Stimulated activated CD8-positive, alpha-beta memory T cell treated with anti-CD3 and anti-CD28 coated beads, Interleukin-15, amount 100 ng/mL, for 48 hours (primary cell): ENCODE data around the gene ALDH5A1.
"Not testable (repeated sequence)": the region's sequence is repeated elsewhere in the genome, so short reads cannot be mapped to it uniquely, and the experiment has no call there.

ENCODE experiments used
- DNase-seq, 2 donors: peaks; one replicate each; pipeline ENCODE4 v3.0.0-alpha.2; 2020; ENCODE audit warnings: low read depth in 2 of 2

The ALDH5A1 gene

DNA sequence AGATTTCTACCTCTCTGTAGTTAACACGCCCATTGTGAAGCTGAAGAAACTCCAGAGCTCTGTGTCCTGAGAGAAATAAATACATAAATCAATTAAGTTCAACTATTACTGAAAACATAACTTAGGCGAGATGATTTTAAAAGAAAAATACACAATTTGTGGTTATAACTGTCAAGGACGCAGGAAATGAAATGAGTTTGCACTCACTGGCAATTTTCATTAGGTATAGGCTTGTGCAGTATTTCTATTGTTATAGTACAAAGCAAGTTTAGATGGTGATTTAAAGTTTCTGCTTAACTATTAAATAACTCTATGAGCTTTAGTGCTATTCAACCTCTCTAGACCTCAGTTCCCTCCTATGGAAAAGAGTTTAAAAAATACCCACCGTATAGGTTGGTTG, 8.7 kb upstream of the ALDH5A1 start:
- no peak for DNase-seq

DNA sequence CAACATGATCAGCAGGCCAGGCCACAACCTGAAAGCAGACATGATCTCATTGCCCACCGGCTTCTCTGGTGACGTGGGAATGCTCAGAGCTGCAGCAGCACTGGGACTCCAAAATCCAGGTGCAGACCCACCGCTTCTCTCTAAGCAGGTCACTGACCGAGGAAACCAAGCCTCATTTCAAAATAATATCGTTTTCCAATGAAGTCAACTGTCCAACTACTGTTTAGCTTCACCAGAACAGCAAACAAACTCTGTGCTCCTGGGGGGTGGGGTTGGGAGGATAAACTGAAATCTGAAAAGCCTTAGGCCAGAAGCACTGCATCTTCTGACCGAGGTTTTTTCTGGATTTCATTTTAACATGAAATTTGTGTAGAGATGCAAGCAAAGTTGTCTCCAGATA, 5.3 kb upstream of the ALDH5A1 start, which contains the start of gene GPLD1:
Gene GPLD1, minus strand, starts transcription at position 109 of the 400 bp plus-strand sequence. Its CDS starts 67 bp downstream, at position 42.
- no peak for DNase-seq

DNA sequence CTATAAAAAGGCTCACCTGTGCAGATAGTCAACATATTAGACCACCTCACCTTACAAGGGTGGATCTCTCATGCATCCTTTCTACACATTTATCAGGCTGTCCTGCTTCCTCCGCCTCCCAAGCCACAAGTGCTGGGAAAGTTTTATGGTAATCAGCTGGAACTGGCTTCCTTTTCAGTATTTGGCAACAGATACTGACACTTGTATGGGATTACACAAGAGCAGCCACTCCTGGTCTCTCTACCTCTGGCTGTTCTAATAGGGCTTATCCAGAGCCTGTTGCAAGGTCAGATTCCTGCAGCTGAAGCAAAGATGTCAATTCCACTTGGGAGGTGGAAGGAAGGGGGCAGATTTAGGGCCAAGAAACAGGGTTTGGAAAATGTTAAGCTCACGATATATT, 4.9 kb upstream of the ALDH5A1 start:
- no peak for DNase-seq

DNA sequence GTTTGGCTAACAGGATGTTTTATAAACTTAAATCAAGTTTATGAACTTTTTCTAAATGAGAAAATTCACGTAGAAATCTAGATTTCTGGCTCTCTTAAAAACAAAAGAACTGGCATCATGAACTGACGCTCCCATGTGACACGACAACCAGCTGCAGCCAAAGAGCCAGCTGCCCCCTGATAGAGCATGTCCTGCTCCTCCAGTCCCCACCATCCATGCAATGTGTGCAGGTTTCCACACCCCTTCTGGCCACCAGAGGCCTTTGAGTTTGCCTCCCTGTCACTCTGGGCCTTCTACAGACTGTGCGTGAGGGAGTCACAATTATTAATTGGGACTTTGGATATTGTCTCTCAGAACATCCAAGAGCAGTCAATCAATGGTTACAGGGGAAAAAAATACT, 3.8 kb upstream of the ALDH5A1 start:
- DNase-seq, result no peak

DNA sequence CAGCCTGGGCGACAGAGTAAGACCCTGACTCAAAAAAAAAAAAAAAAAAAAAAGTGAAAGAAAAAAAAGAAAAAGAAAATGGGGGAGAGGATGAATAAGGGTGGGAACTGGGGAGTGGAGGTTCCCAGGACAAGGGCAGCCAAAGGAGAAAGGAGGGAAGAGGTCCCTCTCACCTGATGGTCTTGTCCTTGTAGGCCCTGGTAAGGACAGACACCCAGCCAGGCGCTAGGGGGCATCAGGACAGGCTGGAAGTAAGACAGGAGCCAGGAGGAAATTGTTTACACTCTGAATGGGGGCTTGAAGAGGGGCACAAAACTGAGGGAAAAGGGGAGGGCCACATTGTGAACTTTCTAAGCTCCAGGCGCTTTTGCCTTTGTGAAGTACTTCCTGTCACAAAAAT, 2.3 kb upstream of the ALDH5A1 start:
- no peak for DNase-seq

DNA sequence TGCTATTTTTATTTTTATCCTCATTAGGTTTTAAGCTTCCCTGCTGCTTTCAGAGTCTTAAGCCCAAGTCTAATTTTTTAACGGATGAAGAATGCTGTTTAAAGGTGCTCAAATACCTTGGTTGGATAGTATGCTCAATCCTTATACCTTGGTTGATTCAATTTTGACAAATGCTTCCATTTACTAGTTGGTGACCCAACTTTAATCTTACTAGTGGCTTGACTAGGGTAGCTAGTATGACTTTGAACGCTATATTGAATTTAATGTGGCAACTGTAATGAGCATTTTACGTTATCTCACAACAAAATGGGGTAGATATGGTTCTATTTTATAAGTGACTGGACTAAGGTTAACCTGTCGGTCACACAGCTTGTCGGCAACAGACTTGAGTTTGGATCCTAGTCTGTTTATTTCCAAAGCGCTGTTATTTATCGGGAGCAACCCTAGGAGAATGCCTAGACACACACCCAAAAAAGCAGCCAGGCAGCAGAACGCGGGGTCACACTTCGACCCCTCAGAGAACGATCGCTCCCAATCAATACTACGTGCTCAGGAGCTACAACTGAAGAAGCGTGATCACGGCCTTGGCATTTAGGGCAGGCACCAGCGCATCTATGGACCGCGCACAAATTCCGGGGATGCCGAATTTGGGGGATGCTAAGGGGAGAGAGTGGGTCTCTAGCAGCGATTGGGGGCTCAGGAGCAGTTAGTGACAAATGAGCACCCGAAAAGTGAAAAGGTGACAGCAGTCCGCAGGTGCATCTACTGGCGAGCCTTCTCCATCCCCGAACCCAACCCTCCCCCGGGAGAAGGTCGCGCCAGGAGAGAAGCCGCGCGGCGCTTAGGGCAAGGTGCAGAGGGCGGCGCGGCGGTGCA, 586 bp upstream of the ALDH5A1 start:
- DNase-seq, result no peak

DNA sequence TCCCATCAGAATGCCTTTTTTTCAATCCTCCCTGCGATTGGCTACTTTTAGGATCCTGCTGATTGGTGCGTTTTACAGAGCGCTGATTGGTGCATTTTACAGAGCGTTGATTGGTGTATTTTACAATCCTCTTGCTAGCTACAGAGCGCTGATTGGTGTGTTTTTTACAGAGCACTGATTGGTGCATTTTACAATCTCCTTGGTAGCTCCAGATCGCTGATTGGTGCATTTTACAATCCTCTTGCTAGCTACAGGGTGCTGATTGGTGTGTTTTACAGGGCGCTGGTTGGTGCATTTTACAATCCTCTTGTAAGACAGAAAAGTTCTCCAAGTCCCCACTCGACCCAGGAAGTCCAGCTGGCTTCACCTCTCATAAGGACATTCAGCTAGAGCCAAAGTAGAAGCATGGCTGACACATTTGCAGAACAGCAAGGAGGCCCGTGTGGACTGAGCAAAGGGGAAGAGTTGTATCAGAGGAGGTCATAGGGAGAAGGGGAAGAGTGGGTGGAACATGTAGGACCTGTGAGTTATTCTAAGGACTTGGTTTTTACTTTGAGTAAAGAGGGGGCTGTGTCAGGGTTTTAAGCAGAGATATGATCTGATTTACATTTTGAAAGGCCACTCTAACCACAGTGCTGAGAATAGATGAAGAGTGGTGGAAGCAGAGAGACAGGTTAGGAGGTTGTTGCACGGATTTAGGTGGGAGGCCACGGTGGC, 2.6 kb downstream of the ALDH5A1 start:
- no peak for DNase-seq

DNA sequence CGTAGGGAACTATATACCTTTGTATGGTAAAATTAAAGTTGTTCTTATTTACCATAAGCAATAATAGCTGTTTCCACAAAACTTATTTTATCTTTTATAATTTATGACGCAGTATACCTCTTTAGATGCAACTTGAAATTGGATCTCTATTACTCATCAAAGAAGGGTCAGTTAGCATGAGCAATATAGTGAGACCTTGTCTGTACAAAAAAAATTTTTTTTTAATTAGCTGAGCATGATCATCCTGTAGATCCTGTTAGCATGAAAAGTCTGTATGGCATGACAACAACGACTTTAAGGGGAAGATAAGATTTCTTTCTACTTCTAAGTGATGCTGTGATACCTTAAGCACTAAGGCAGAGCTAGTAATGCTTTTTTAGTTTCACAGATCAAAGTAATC, 5.9 kb downstream of the ALDH5A1 start:
- DNase-seq, result no peak

DNA sequence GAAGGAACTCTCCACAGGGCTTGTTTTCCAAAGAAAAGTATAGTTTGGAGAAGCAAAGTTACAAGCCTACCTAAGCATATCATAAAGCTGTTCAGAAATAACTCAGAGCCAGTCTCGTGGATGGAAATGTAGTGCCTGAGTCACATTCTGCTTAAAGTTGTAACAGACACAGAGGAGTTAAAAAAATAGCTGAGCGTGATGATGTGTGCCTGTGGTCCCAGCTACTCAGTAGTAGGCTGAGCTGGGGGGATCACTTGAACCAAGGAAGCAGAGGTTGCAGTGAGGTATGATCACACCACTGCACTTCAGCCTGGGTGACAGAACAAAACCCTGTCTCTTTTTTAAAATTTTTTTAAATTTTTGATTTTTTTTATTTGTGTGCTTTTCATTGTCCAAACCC, 6.6 kb downstream of the ALDH5A1 start:
- DNase-seq, result no peak

DNA sequence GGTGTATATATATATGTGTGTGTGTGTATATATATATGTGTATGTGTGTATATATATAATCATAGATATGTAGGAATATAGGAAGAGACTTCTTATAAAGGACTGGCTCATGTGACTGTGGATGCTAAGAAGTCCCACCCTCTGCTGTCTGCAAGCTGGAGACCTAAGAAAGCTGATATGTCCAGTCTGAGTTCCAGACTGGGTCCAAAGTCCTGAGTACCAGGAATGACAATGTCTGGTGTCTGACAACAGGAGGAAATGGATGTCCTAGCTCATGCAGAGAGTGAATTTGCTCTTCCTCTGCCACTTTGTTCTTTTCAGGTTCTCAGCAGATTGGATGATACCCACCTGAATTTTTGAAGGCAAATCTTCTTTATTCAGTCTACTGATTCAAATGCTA, 7.1 kb downstream of the ALDH5A1 start:
- DNase-seq, result no peak

DNA sequence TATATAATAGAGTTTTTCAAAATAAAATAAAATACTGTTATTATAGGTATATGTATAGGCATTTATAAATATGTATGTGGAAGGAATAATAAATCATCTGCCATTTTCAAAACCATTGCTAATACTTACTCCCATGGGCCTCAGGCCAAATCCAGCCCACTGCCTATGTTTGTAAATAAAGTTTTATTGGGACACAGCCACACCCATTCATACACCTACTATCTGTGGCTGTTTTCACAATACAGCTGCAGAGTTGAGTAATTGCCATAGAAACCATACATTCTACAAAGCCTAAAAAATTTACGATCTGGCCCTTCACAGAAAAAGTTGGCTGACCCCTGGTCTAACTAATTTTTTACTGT, 9.5 kb downstream of the ALDH5A1 start:
- no peak for DNase-seq

DNA sequence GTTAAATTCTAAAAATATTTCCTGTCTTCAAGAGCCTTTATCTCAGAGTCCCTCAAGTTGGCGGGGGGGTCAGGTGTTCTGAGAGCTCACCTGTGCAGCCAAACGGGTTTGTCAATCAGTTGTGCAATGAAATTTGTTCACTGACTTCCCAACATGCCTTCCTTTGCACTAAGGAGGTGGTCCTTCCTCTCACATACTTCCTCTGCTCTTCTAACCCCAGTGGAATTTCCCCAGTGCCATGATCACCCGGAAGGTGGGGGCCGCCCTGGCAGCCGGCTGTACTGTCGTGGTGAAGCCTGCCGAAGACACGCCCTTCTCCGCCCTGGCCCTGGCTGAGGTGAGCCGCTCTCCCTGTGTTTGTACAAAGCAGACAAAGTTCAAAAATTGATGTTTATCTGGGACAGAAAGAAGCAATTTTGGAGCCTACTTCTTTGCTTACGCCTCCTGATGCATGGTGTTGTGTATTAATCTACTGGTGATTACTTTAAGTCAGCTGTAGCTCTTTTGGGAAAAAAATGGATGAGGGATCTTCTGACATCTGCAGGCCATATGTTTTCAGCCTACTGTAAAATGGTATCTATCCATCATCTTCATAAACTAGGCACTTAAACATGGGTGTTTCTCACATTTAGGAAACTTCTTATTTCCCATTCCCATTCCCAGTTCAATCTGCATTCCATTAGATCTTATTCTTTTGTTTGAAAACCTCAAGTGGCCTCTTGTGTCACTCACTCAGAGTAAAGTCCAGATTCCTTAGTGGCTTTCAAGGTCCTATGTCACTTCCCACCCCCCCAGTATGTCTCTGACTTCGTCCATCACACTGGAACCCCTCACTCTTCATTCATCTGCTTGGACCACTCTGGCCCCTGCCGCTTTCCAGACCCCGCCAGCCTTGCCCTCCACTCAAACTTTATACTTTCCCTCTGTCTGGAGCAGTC, 10.1 kb downstream of the ALDH5A1 start:
- DNase-seq, result no peak

DNA sequence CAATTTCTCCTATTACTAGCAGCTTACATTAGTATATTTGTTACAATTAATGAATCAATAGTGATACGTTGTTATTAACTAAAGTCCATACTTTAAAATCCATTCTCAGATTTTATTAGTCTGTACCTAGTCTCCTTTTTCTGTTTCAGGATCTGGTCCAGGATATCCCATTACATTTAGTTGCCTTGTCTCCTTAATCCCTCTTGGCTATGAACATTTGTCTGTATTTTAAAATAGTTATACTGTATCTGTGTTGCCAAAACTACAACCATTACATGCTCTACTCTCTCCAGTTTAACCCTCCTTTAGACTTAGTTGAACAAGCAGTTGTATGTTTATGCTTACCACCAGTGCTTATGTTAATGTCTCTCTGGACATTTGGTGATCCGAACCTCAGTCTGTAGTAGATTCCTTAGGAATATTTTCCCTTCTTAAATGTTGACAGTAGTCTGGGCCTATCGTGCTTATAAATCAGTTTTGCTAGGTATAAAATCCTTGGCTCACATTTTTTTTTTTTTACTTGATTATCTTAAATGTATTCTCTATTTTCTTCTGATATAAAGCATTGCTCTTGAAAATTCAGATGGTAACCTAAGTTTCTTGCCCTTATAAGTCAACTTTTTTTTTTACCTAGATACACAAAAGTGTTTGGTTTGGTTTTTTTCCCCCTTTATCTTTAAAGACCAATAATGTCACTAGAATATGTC, 12.2 kb downstream of the ALDH5A1 start:
- DNase-seq, result no peak

DNA sequence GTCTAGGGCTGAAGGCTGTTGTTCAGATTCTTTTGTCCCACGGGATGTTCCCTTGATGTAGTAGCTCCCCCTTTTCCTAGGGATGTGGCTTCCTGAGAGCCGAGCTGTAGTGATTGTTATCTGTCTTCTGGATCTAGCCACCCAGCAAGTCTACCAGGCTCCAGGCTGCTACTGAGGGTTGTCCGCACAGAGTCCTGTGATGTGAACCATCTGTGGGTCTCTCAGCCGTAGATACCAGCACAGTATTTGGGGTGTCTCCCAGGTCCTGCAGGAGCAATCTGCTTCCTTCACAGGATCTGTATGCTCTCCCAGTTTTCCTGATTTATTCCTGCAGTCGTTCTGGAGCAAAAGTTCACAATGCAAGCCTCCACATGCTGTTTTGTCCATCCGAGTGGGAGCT, 17.2 kb downstream of the ALDH5A1 start:
- DNase-seq, result not testable (repeated sequence)

DNA sequence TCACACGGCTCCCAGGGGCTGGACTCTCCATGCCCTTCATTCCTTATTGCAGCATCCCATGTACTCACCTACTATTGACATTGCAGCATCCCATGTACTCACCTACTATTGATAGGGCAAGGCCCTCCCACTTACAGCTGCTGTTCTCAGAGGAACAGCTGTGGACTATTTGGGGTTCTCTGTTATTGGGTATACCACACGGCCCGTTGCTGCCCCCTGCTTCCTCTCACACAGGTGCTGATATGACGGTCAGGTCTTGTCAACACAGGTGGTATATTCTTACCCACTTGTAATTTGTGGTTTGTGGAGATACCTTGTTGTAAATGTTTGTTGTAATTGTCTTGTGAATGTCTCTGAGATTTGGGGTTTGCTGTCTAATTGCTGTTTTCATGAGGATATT, 18.8 kb downstream of the ALDH5A1 start:
- no peak for DNase-seq

DNA sequence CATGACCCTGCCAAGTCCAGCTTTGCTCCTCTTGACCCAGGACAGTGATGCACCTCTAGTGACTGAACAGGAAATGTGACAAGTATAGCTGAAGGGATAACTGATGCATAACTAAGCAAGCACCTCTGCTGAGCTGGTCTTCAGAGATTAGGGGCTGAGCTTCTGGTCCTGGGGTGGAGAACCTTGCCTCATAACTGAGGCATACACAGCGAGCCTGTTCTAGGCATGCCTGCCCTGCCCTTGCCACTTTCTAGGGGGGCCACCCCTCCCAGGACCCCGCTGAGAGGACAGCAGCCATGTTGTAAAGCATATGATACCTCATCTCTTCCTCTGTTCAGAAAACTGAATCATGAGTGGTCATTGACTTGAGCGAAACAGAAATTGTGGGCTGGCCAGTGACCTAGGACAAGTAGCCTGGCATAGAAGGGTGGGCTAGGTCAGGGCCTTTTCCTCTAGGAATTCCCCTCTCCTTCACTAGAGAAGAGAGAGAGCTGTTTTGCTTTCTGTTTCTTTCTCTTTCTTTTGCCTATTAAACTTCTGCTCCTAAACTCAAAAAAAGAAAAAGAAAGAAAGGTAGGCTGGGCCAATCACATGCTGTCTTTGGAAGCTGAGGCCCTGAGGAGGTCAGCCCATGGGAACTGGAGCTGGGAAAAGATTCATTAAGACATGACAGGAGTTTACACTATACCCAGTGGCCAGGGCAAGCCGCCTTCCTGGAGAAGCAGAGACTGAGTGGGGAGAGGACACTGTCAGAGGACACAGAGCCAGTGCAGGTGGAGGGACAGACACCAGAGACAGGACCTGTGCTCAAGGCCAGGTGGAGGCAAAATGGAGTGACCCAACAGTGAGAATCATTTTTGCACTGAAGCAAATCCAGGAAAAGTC, 23.1 kb downstream of the ALDH5A1 start:
- DNase-seq, result no peak

DNA sequence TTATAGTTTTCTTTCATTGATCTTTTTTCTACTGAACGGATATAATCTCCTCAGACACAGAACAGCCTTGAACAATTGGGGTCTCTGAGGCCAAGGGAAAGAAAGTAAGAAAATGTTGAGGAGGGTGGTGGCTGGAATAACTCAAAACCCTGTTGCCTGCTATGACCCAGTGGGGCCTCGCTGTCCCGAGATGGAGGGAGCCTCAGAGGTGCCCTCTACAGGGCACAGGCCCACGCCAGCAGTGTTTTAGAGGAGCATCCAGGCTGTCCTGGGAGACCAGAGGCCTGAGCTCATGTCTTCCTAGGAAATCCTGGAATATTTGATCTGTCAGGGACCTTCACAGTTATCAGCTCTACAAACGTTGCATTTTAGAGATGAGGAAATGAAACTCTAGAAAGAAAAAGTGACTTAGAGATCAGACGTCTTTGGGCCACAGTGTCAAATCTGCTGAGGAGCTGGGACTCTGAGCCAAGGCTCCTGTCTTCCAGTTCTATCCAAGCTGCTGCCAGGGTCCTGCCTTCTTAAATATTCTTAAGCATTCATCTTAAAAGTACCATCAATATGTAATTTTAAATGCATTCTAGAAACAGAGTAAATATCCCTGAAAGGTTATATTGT, 26.3 kb downstream of the ALDH5A1 start:
- DNase-seq, result peak in 1 of 2 donors; percentile 10

DNA sequence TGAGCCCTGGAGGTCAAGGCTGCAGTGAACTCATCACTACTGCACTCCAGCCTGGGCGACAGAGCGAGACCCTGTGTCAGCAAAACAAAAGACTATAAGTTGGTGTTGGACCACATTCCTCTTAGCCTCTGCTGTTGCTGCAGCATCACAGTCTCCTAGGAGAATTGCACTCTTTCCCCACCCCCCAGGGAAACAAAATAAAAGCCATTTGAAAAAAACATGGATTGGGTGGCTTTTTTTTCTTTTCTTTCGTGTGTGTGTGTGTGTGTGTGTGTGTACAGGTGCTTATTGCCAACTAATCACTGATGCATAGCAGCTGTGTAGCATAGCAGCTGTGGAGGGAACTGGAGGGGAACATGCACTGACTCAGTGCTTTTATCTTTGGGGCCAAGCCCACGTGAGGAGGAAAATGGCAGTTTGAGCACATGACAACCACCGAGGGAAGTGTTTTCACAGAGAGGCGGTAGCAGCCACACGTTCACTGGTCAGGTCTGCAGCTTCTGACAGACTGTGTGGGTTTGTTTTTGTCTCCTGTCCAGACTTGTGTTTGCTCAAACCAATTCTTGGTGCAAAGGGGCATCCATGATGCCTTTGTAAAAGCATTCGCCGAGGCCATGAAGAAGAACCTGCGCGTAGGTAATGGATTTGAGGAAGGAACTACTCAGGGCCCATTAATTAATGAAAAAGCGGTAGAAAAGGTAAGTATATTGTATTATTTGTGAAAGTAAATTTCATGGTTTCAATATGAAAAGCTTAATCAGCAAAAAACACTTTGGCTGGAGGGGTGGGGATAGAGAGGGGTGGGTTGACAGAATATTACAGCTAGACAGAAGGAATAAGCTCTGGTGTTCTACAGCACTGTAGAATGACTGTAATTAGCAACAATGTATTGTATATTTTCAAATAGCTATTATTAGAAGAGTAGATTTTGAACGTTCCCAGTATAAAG, 27.7 kb downstream of the ALDH5A1 start:
- no peak for DNase-seq

DNA sequence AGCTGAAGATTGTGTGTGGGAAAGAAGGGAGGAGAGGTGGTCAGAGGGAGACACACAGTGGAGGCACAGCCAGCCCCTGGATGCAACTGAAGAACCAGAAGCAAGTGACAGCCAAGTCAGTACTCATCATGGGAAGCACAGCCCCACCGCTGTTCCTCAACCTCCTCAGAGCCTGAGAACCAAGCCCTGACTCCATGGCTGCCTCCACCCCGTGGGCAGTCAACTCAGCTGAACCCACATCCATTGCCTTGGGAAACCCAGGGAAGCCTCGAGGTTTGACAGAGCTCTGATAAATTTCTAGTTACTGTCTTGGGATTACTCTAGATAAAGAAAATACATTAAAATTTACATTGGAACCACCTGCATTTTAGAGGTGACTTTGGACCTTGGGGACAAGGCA, 29.6 kb downstream of the ALDH5A1 start:
- no peak for DNase-seq
